Chondrocyte (in vitro differentiated cells): ENCODE results near the gene MBP. TPM values are rescaled to one million over a fixed set of nuclear protein-coding genes. Genes with fewer than 3 reads are reported as not detected.

Source experiments
- DNase-seq: peaks from one replicate; pipeline ENCODE4 v3.0.0; 2021; ENCODE audit warnings: mixed read lengths, low spot score
- H3K27ac Mint-ChIP-seq: one replicate; pipeline ENCODE4 v1.8.0; 2021; ENCODE audit warnings: mild to moderate bottlenecking, moderate library complexity, mixed read lengths; ENCODE audit not compliant: unreplicated experiment
- H3K27me3 Mint-ChIP-seq: 2 replicates; pipeline ENCODE4 v1.8.0; 2021; ENCODE audit warnings: low read depth, mixed read lengths
- H3K36me3 Mint-ChIP-seq: 2 replicates; pipeline ENCODE4 v1.8.0; 2021; ENCODE audit warnings: low read depth, mixed read lengths
- H3K4me1 Mint-ChIP-seq: 2 replicates; pipeline ENCODE4 v1.8.0; 2021; ENCODE audit warnings: low read depth, mild to moderate bottlenecking, mixed read lengths
- H3K4me3 Mint-ChIP-seq: one replicate; pipeline ENCODE4 v1.8.0; 2021; ENCODE audit warnings: mild to moderate bottlenecking, moderate library complexity, mixed read lengths; ENCODE audit not compliant: unreplicated experiment
- H3K9me3 Mint-ChIP-seq: 2 replicates; pipeline ENCODE4 v1.8.0; 2021; ENCODE audit warnings: low read depth, mixed read lengths
- CTCF ChIP-seq: fragments of 200-600 bp; sonication (generic); IDR thresholded peaks from 2 replicates; pipeline ENCODE4 v1.5.0; 2021; ENCODE audit warnings: antibody characterized with exemption, mild to moderate bottlenecking, moderate library complexity
- total RNA-seq: library from RNA; stranded (reverse); gene quantifications from 3 replicates; pipeline ENCODE4 v1.2.1, GENCODE V29; 2021

MBP gene
- total RNA-seq, 1 donor from 2014 or later, result 15.9 TPM

- no peaks in the 10 kb centered on the region for H3K9me3 Mint-ChIP-seq
- H3K4me3 Mint-ChIP-seq, result no peak overlapping the region
- no peaks in the 10 kb centered on the region for H3K36me3 Mint-ChIP-seq
- peaks cover 1% of the 10 kb centered on the region for H3K27me3 Mint-ChIP-seq
- DNase-seq, result no peak
- no peak for TF ChIP-seq CTCF
- no peak overlapping the region for H3K27ac Mint-ChIP-seq
- H3K4me1 Mint-ChIP-seq, result peaks cover 4% of the 10 kb centered on the region
These were observed 38.4 kb upstream of the MBP start for GRCh38 chr18:77170890-77171410.

GRCh38 chr18:77168811-77169311, 36.3 kb upstream of the MBP start:
- Mint-ChIP-seq H3K4me3 (no peak overlapping the region), H3K27me3 (peaks cover 1% of the 10 kb centered on the region), H3K9me3 (no peaks in the 10 kb centered on the region), H3K27ac (no peak overlapping the region), H3K4me1 (peaks cover 19% of the 10 kb centered on the region), H3K36me3 (no peaks in the 10 kb centered on the region)
- no peak for DNase-seq
- TF ChIP-seq CTCF, result no peak

- DNase-seq, result no peak
- H3K4me3 Mint-ChIP-seq, result no peak overlapping the region
- peaks cover 19% of the 10 kb centered on the region for H3K4me1 Mint-ChIP-seq
- no peaks in the 10 kb centered on the region for H3K36me3 Mint-ChIP-seq
- H3K27me3 Mint-ChIP-seq, result peaks cover 1% of the 10 kb centered on the region
- TF ChIP-seq CTCF, result no peak
- H3K9me3 Mint-ChIP-seq, result no peaks in the 10 kb centered on the region
- H3K27ac Mint-ChIP-seq, result no peak overlapping the region
These were observed 34.7 kb upstream of the MBP start for GRCh38 chr18:77167251-77167650.

GRCh38 chr18:77166523-77166922, 33.9 kb upstream of the MBP start:
- TF ChIP-seq CTCF, result no peak
- Mint-ChIP-seq H3K9me3 (no peaks in the 10 kb centered on the region), H3K27ac (no peak overlapping the region), H3K27me3 (peaks cover 1% of the 10 kb centered on the region), H3K4me1 (peaks cover 22% of the 10 kb centered on the region), H3K4me3 (no peak overlapping the region), H3K36me3 (no peaks in the 10 kb centered on the region)
- DNase-seq, result no peak

GRCh38 chr18:77165503-77166188, 33.1 kb upstream of the MBP start:
- no peak for TF ChIP-seq CTCF
- Mint-ChIP-seq H3K4me1 (peaks cover 26% of the 10 kb centered on the region), H3K27me3 (peaks cover 1% of the 10 kb centered on the region), H3K27ac (no peak overlapping the region), H3K9me3 (no peaks in the 10 kb centered on the region), H3K4me3 (no peak overlapping the region), H3K36me3 (no peaks in the 10 kb centered on the region)
- DNase-seq, result no peak
